Endometrial microvascular endothelial cells (primary cell): ENCODE measurements around the gene SBF2. TPM values are rescaled to one million over a fixed set of nuclear protein-coding genes. Genes with fewer than 3 reads are reported as not detected.
"Not testable (repeated sequence)": the region's sequence is repeated elsewhere in the genome, so short reads cannot be mapped to it uniquely, and the experiment has no call there.

Experiments used
- in situ Hi-C: cut with HindIII; loops from 2 replicates; pipeline ENCODE4 v1.10.0; 2017; ENCODE audit warnings: low sequenced_read_pairs, low pct_unique_long_range_greater_than_20kb; ENCODE audit errors: inconsistent ontology term
- total RNA-seq: library from RNA; depleted of rRNA; stranded (reverse); fragments of >200 nt; gene quantifications from one replicate; pipeline ENCODE4 v1.2.3, GENCODE V29; 2015; ENCODE audit errors: inconsistent ontology term

Gene SBF2
- total RNA-seq, 1 donor from 2014 or later: 26.6 TPM

DNA sequence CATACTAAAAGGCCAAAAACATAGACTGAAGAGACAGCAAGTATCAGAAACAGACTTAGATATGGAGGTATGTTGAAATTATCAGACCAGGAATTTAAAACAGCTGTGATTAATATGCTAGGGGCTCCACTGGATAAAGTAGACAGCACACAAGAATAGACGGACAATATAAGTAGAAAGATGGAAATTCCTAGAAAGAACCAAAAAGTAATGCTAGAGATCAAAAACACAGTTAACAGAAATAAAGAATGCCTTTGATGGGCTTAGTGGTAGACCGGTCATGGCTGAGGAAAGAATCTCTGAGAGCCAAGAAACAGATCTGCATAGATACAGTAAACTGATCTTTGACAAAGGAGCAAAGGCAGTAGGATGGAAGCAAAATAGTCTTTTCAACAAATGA lies 380.0 kb downstream of the SBF2 start:
- in situ Hi-C loops: no loop called here

GRCh38 chr11:9905960-9906791 lies 387.8 kb downstream of the SBF2 start:
- in situ Hi-C loops: no loop called here

GRCh38 chr11:9905501-9905951 lies 388.5 kb downstream of the SBF2 start:
- in situ Hi-C loops: no loop called here

- in situ Hi-C loops: no loop called here
Observed at GRCh38 chr11:9903579-9903978, 390.4 kb downstream of the SBF2 start.

GRCh38 chr11:9901943-9902342 lies 392.1 kb downstream of the SBF2 start:
- in situ Hi-C loops: no loop called here

- in situ Hi-C loops: not testable (repeated sequence)
Observed at GRCh38 chr11:9900253-9900652, 393.8 kb downstream of the SBF2 start.

DNA sequence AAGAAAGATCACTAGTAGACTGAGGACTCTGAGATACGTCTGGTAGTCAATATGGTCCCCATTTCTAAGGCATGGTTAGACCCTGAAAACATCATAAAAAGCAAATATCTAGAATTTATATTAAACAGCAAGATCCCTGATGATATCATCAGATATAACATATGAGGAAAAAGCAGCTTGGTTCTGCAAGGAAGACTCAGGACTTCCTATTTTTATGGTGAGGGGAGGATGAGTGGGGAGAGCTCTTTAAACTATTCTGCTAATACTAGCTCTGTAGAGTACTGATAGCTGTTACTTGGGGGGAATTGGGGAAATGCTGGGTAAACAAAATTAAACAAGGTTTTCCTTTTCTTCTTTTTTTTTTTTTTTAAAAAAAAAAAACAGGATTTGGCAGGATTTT lies 394.3 kb downstream of the SBF2 start:
- in situ Hi-C loops: no loop called here

- in situ Hi-C loops: no loop called here
Observed at GRCh38 chr11:9896902-9897301, 397.1 kb downstream of the SBF2 start.

- in situ Hi-C loops: no loop called here
Observed at GRCh38 chr11:9895006-9895405, 399.0 kb downstream of the SBF2 start.

GRCh38 chr11:9893474-9893873 lies 400.5 kb downstream of the SBF2 start:
- in situ Hi-C loops: no loop called here

GRCh38 chr11:9888938-9889337 lies 405.1 kb downstream of the SBF2 start:
- in situ Hi-C loops: no loop called here

DNA sequence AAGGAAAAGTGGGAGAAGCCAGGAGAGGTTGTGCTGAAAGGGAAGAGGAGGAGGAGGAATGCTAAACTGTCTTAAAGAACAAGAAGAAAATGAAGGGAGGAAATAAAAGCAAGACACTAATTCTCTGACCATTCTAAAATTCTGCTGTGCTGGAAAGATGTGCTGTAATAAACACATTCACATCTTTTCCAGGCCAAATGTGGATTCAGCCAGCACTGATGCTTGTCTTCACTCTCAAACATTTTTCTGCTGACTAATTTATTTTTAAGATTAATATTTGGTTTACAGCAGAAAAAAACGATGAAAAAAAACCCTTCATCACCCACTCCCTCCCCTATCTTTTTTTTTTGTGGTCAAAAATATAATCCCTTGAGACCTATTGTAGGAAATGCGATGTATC lies 406.5 kb downstream of the SBF2 start:
- in situ Hi-C loops: no loop called here

DNA sequence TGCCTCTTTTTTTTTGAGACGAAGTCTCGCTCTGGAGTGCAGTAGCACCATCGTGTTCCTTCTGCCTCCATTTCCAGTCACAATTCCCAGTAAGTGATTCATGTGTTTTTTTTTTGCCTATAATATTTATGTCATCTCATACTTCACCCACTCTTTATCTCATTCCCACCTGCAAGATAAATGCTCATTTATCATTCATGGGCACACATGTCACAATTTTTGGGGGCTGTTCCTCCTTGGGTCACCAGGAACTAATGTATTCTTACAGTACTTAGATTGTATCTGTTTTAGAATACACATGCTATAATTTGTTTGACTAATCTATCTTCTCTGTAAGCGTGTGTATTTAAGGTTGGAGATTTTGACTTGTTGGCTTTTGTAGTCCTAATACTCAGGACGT lies 407.4 kb downstream of the SBF2 start:
- in situ Hi-C loops: no loop called here

DNA sequence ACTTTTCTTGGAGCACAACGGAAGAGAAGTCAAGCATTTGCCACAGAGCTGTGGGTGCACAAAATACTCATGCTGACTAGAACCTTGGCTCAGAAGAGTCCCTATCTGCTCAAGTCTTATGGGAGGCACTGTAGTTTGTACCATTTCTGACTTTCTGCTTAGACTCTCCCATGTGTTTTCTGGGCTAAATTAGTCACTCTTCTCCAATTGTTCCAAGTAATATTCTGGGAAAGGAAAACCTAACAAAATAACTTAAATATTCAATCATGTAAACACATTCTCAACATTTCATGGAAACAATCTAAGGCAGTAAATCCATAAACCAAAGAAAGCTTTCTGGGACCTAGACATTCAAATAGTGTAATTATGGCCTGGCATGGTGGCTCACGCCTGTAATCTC lies 409.4 kb downstream of the SBF2 start:
- in situ Hi-C loops: no loop called here

- in situ Hi-C loops: no loop called here
Observed at GRCh38 chr11:9880657-9881056, 413.4 kb downstream of the SBF2 start.

DNA sequence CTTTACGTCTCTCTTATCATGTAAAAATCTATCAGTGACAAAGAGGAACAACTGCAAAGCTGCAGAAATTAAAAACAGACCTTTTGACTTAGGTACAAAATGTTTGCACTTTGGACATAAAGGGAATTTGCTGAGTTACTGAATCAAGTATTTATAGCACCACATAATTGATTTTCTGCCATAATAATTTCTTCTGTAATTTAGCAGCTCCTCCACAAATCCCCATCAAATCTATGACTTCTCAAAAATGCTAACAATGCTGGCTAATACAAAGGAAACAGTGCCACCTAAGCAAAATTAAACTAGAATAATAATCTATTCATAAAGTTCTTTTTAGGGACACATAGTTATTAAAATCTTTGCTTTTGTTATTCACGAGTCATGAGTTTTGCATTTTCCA lies 415.1 kb downstream of the SBF2 start:
- in situ Hi-C loops: no loop called here

DNA sequence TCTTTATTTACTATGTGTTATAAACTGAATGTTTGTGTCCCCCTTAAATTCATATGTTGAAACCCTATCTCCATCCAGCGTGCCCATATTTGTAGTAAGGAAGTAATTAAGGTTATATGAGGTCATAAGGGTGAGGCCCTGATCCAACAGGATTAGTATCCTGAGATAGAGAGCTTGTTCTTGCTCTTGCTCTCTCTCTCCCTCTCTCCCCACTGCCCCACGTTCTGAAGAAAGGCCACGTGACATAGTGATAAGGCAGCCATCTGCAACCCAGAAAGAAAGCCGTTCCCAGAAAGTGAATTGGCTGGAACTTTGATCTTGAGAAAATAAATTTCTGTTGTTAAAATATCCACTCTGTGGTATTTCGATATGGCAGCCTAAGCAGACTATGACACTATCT lies 417.7 kb downstream of the SBF2 start:
- in situ Hi-C loops: no loop called here

GRCh38 chr11:9875862-9876261 lies 418.2 kb downstream of the SBF2 start:
- in situ Hi-C loops: no loop called here

GRCh38 chr11:9875399-9875798 lies 418.6 kb downstream of the SBF2 start:
- in situ Hi-C loops: no loop called here

GRCh38 chr11:9874466-9874865 lies 419.6 kb downstream of the SBF2 start:
- in situ Hi-C loops: loop anchor here (25.0 kb wide), 1 partner anchor 438 kb away; the partner anchor contains the start of gene ADM

- in situ Hi-C loops: loop anchor here (25.0 kb wide), 1 partner anchor 444 kb away; the partner anchor contains the start of gene ADM
Observed at GRCh38 chr11:9868641-9869040, 425.4 kb downstream of the SBF2 start.
